GM12878 (cell line): ENCODE data around the gene PUDP. TPM values are rescaled to one million over a fixed set of nuclear protein-coding genes. Genes with fewer than 3 reads are reported as not detected.

ENCODE experiments used
- BCL3 ChIP-seq: IDR thresholded peaks from 2 replicates; pipeline ENCODE4 v1.6.1; 2011; ENCODE audit warnings: borderline replicate concordance, low read depth, mild to moderate bottlenecking, moderate library complexity, low read length; ENCODE audit not compliant: insufficient read depth, poor library complexity, severe bottlenecking
- CBX5 ChIP-seq: sonication (generic); IDR thresholded peaks from 2 replicates; pipeline ENCODE4 v1.6.1; 2016; ENCODE audit warnings: low read depth, moderate library complexity, mild to moderate bottlenecking, inconsistent platforms
- CHD1 ChIP-seq: IDR thresholded peaks from 2 replicates; pipeline ENCODE4 v1.6.1; 2012; ENCODE audit warnings: low read depth, low read length, improper control_type of control experiment
- CHD4 ChIP-seq: fragments of 200-600 bp; sonication (generic); IDR thresholded peaks from 2 replicates; pipeline ENCODE4 v1.6.1; 2016; ENCODE audit warnings: mild to moderate bottlenecking
- KDM1A ChIP-seq: fragments of 200-600 bp; sonication (generic); IDR thresholded peaks from 2 replicates; pipeline ENCODE4 v1.6.1; 2016; ENCODE audit warnings: borderline replicate concordance
- MAX ChIP-seq: IDR thresholded peaks from 2 replicates; pipeline ENCODE4 v1.6.1; 2012; ENCODE audit warnings: low read depth, low read length, improper control_type of control experiment
- MLLT1 ChIP-seq: fragments of 450-650 bp; IDR thresholded peaks from 2 replicates; pipeline ENCODE4 v1.6.1; 2016; ENCODE audit warnings: mild to moderate bottlenecking
- MXI1 ChIP-seq: fragments of 150-350 bp; IDR thresholded peaks from 2 replicates; pipeline ENCODE4 v1.6.1; 2011; ENCODE audit warnings: low read depth, mild to moderate bottlenecking, inconsistent platforms, low read length, improper control_type of control experiment
- NBN ChIP-seq: fragments of 450-650 bp; IDR thresholded peaks from 2 replicates; pipeline ENCODE4 v1.6.1; 2016
- NR2C2 ChIP-seq: IDR thresholded peaks from 2 replicates; pipeline ENCODE4 v1.6.1; 2011; ENCODE audit warnings: borderline replicate concordance, low read depth; ENCODE audit not compliant: control insufficient read depth, insufficient read length
- PAX5 ChIP-seq: IDR thresholded peaks from 2 replicates; pipeline ENCODE4 v1.6.1; 2011; ENCODE audit warnings: low read depth, low read length, borderline replicate concordance
- POLR2A ChIP-seq: IDR thresholded peaks from 2 replicates; pipeline ENCODE4 v1.6.1; 2011; ENCODE audit warnings: low read depth, mild to moderate bottlenecking, low read length
- RCOR1 ChIP-seq: conservative IDR thresholded peaks from 2 replicates; pipeline ENCODE4 v1.6.1; 2012; ENCODE audit warnings: low read depth, low read length, improper control_type of control experiment
- RELA ChIP-seq: fragments of 450-650 bp; IDR thresholded peaks from 2 replicates; pipeline ENCODE4 v1.8.0; 2014; ENCODE audit warnings: borderline replicate concordance; ENCODE audit not compliant: partially characterized antibody
- SMARCA5 ChIP-seq: fragments of 450-650 bp; IDR thresholded peaks from 2 replicates; pipeline ENCODE4 v1.6.1; 2017; ENCODE audit warnings: mild to moderate bottlenecking
- SMC3 ChIP-seq: IDR thresholded peaks from 2 replicates; pipeline ENCODE4 v1.6.1; 2011; ENCODE audit warnings: low read length, improper control_type of control experiment, borderline replicate concordance
- STAT1 ChIP-seq: fragments of 450-650 bp; conservative IDR thresholded peaks from 2 replicates; pipeline ENCODE4 v1.6.1; 2014; ENCODE audit warnings: antibody characterized with exemption, mild to moderate bottlenecking
- USF1 ChIP-seq: IDR thresholded peaks from 2 replicates; pipeline ENCODE4 v1.6.1; 2011; ENCODE audit warnings: borderline replicate concordance, low read depth, mild to moderate bottlenecking, moderate library complexity, mixed read lengths, low read length; ENCODE audit not compliant: insufficient read depth; ENCODE audit errors: extremely low read length
- USF2 ChIP-seq: IDR thresholded peaks from 2 replicates; pipeline ENCODE4 v1.6.1; 2011; ENCODE audit warnings: low read depth, low read length, improper control_type of control experiment, borderline replicate concordance
- ZBTB33 ChIP-seq: fragments of 450-650 bp; IDR thresholded peaks from 2 replicates; pipeline ENCODE4 v1.6.1; 2017; ENCODE audit warnings: mild to moderate bottlenecking
- ZNF207 ChIP-seq: fragments of 450-650 bp; IDR thresholded peaks from 2 replicates; pipeline ENCODE4 v1.6.1; 2014; ENCODE audit warnings: antibody characterized with exemption, mild to moderate bottlenecking, borderline replicate concordance
- polyA plus RNA-seq, 11 experiments: library from polyadenylated mRNA; depleted of rRNA in 4 of 11; unstranded in 6 of 11; stranded (reverse) in 5 of 11; fragments of >200 nt; fragmentation: Nextera tagmentation in 4 of 11; fragmentation: Illumina TruSeq in 1 of 11; extraction: Ambion mirVana in 4 of 11; extraction: Trizol in 1 of 11; gene quantifications; 1 replicate in 1 of 11; 2 replicates in 10 of 11; pipeline versions ENCODE4 v1.2.1 to v1.2.3, GENCODE V29; 2011 to 2016; ENCODE audit warnings: inconsistent platforms in 2 of 11, missing spikeins in 2 of 11, low read depth in 1 of 11
- total RNA-seq, 4 experiments: library from RNA; depleted of rRNA in 3 of 4; stranded (reverse); fragments of >200 nt in 3 of 4; fragmentation: Illumina TruSeq in 1 of 4; extraction: Trizol in 1 of 4; gene quantifications; 2 replicates each; pipeline versions ENCODE4 v1.2.1 to v1.2.3, GENCODE V29; 2013 to 2021

The PUDP gene
- total and polyA plus RNA-seq, 10 of the 15 experiments (the other 5 are each of a cell fraction or from before 2014, with no cell fraction given) = 30.8 to 83.5 (median 61.7) TPM

GRCh38 chrX:7147978-7148854 lies at the start of gene PUDP (continued):
- peak; percentile 44; the same call in 1 of the 2 replicates for TF ChIP-seq PAX5
- peak; percentile 57 for TF ChIP-seq ZNF207
- TF ChIP-seq RCOR1 = 0 out of 2 replicates have a peak, but pooled peaks have one; percentile 62
- TF ChIP-seq STAT1 = no peak
- peak; percentile 69; the same call in 1 of the 2 replicates for TF ChIP-seq NBN
- no peak for TF ChIP-seq ZBTB33
- peak; percentile 78 for TF ChIP-seq POLR2A
- no peak for TF ChIP-seq USF1
- peak; percentile 71 for TF ChIP-seq MLLT1
- no peak for TF ChIP-seq CHD1
- TF ChIP-seq KDM1A = no peak
- TF ChIP-seq SMARCA5 = 0 out of 2 replicates have a peak, but pooled peaks have one; percentile 40
- TF ChIP-seq NR2C2 = no peak
- no peak for TF ChIP-seq CBX5
- TF ChIP-seq RELA = no peak
- no peak for TF ChIP-seq BCL3
- TF ChIP-seq MXI1 = no peak
- TF ChIP-seq CHD4 = no peak
- no peak for TF ChIP-seq USF2
- TF ChIP-seq MAX = 0 out of 2 replicates have a peak, but pooled peaks have one; percentile 20
- TF ChIP-seq SMC3 = 0 out of 2 replicates have a peak, but pooled peaks have one; percentile 8
